GM19324 (cell line): Measurements from ENCODE around the gene CLTA.
"Not testable (repeated sequence)": the region's sequence is repeated elsewhere in the genome, so short reads cannot be mapped to it uniquely, and the experiment has no call there.

Experiments
- ATAC-seq: cut with Tn5 transposase; IDR thresholded peaks from one replicate; pipeline ENCODE4 v1.9.1; 2021; ENCODE audit warnings: mild to moderate bottlenecking, moderate library complexity; ENCODE audit not compliant: unreplicated experiment, low FRiP score

Gene CLTA

DNA sequence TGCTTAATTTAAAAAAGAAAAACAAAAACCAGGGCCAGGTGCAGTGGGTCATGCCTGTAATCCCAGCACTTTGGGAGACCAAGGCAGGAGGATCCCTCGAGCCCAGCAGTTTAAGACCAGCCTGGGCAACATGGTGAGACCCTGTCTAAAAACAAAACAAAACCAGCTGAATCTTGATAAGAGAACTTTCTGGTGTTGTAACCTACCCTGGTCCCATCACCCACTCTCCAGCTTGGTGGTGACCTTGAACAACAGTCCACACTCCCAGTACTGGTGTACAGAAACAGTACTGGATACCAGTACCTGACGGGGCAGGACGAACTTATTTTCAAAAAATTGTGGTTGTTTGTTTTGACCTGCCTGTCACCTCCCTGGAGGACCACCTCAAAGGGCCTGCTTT is 30.9 kb downstream of the CLTA start:
- no peak for ATAC-seq

DNA sequence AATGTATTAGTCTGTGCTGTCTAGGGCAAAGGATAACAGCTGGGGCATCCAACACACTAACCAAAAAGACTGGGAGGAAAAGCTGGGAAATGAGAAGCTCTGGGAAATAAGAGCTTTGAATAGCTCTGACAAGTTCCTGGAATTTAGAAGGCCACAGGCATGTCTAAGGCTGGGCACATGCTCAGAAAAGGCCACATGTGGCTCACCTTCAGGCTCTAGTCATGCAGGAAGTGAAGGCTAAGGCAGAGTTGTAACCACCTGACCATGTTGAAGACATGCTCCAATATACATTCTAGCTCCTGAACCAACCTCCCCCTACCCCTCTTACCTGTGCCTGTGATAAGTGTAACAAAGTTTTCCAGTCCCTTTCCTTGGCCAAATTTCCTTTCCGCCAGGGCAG is 31.7 kb downstream of the CLTA start:
- no peak for ATAC-seq

DNA sequence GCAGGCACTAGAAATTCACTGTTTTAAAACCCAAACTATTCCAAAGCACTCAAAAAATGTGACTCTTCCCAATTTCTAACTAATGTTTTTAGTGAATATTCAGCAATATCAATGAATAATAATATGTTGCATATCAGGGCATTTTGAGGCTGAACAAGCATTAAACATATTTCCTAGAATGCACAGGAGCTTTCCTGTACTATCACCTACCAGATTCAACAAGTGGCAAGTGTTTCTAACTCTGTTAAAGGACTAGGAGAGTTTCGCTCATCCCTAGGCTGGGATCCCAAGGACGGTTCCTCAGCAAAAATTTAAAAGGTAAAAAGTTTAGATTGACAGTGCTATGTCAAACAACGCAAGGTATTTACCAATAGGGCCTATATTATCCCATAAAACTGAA is 46.5 kb downstream of the CLTA start:
- ATAC-seq = no peak

DNA sequence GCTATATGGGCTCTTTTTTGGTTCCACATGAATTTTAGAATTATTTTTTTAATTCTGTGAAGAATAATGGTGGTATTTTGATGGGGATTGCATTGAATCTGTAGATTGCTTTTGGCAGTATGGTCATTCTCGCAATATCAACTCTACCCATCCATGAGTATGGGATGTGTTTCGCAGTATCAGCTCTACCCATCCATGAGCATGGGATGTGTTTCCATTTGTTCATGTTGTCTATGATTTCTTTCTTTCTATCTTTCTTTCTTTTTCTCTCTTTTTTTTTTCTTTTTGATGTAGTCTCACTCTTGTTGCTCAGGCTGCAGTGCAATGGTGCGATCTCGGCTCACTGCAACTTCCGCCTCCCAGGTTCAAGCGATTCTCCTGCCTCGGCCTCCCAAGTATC is 48.5 kb downstream of the CLTA start:
- not testable (repeated sequence) for ATAC-seq

DNA sequence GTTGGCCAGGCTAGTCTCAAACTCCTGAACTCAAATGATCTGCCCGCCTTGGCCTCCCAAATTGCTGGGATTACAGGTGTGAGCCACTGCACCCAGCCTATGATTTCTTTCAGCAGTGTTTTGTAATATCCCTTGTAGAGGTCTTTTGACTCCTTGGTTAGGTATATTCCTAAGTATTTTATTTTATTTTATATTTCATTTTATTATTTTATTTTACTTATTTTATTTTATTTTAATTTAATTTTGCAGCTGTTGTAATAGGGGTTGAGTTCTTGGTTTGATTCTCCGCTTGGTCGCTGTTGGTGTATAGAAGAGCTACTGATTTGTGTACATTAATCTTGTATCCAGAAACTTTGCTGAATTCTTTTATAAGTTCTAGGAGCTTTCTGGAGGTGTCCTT is 49.0 kb downstream of the CLTA start:
- ATAC-seq = not testable (repeated sequence)

DNA sequence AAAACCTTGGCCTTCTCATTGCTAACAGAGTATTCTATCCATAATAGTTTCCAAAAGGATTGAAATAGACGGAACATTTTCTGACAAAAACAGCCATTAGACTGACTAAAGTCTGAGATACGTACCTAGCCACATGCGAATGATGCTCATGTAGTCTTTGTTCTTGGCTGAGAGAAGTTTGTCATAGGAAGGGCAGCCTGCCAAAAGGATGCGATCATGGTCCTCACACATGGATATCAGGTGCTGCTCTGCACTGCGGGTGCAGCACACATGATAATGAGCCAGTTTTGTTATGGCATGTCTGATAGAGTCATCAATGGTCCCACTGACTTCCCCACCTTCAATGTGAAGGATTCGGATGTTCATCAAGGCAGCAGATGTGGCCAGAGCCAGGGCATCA is 55.2 kb downstream of the CLTA start:
- ATAC-seq = no peak

DNA sequence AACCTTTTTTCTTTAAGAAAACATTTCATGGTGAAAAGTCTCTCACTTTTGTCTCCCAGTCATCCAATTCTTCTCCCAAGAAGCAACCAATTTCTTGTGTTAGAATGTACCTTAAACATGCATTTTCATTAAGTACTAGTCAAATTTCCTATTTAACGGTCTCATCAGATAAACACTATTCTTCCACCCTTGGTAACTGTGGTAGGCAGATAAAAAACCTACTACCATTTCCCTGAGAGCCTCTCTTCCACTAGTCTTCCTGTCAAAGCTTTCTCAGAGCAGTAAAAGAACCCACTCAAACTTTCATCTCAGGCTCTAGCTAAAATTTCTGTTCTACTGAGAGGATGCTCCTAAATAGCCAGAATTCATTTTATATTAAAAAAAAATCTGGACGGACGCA is 56.6 kb downstream of the CLTA start:
- no peak for ATAC-seq

DNA sequence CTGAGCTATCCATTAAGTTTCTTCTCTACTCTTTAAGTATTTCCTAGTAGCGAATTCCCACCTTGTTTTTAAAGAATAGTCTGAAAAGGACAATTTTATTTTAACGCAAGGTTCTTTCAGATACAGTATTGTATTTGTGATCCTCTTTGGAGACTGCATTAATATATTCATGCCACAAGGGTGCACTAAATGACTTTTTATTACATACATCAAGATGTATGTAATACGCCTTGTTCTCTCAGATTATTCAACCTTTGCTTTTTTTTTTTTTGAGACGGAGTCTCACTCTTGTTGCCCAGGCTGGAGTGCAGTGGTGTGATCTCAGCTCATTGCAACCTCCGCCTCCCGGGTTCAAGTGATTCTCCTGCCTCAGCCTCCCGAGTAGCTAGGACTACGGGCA is 57.3 kb downstream of the CLTA start:
- not testable (repeated sequence) for ATAC-seq

DNA sequence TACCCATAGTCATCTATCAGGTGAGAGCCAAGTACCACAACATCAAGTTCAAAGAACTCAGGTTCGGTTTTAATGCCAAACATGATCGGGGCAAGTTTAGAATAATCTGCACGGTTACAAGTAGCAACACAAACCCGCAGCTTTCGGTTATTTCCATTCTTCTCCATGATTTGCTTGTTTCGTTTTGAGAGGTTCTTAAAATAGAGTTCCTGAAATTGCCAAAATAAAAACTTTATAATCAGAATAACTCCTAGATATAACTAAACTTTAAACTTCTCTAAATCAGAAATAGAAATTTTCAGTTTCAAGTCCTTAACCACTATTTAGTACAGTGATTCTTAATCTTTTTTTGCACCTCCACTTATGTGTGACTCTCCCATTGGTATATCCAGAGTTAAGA is 58.5 kb downstream of the CLTA start:
- ATAC-seq = no peak

DNA sequence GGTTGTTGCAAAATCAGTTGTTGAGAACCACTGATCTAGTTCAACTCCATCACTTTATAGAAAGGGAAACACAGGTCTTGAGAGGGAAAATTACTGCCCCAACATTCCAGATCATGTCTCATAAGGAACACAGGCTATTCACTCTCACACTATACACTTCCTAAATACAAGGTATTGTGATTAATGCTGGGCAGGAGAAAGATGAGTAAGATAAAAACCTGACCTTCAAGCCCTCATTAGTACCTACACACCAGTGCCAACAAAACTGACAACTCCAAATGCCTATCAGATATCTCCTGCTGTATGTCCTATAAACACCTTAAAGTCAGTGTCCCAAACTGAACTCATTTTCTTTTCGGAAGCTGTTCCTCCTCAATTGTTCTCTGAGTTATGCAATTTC is 59.4 kb downstream of the CLTA start:
- no peak for ATAC-seq

DNA sequence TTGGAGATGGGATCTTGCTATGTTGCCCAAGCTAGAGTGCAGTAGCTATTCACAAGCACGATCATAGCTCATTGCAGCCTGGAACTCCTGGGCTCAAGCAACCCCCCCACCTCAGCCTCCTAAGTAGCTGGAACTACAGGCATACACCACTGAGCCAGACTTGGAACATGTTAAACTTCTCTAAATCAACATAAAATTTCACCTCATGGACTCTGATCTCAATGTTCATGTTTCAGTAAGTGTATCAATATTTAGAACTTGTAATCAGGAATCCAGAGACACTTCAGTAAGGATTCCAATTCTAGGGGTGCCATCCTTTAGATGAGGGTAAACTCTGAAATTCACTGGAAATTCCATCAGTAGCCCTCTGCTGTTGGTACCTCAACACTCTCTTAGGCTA is 60.7 kb downstream of the CLTA start:
- ATAC-seq = no peak

DNA sequence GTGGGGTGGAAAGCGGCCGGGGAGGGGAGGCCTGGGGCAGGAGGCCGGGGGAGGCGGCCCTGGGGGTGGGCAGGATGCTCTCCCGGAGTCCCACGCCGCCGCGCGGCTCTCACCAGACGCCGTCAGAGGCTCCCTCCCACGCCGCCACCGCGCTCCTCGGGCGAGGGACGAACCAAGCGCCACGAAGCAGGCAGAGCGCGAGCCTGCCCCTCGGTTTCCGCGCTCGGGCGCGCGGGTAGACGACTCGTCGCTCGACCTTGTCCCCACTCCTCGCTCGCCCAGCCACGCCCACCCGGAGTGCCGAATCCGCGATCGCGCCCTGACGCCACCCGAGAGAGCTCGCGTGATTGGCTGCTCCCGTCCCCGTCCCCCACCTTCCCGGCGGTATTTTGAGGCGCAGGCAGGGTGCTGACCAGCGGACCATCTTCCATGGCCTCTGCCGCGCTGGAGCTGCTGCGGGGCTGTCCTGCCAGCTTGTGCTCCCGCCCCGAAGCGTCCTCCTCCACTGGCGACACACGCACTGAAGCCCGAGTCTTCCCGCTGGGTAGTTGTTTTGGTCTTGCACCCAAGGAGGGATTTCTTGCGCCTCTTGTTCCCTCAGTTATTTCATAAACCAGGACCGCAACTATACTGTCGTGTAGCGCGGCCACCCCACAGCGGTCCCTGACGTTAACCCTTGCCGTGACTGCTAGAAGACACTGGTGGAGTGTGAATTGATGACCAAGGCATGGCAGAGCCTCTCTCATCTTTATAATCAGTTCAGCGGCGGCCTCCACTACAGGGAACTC is 67.7 kb downstream of the CLTA start, which contains the start of gene GNE:
Gene GNE, minus strand, starts transcription at position 241 of the 788 bp plus-strand sequence. CDS start 9,093 bp downstream, outside the sequence.
- peak; percentile 90 for ATAC-seq

DNA sequence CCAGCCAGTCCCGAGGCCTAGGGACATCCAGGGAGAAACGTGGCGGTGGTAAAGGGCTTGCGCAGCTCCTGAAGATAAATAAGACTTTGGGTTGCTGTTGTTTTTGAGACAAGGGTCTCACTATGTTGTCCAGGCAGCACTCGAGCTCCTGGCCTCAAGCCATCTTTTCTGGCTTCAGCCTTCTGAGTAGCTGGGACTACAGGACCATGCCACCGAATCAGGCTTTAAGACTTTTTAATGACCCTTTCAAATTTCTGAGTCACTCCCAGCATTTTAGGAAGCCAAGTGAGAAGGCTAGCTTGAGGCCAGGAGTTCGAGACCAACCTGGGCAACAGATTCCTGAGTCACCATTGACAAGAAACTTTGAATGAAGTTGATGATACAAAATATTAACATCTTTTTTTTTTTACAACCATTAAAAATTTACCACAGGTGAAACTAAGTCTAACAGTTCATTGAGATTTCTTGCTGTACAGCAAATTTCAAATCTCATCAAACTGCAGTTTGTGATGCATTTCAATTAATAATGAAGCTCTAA is 68.3 kb downstream of the CLTA start:
- ATAC-seq = no peak
